ENCODE data around the gene CD3E.
"Not testable (repeated sequence)": the region's sequence is repeated elsewhere in the genome, so short reads cannot be mapped to it uniquely, and the experiment has no call there.

Gene CD3E

GRCh38 chr11:118291477-118292135 is 12.9 kb upstream of the CD3E start:
- Histone ChIP-seq H3K9me3 (ENCODE audit: control insufficient read depth, low read length) (no peaks in the 10 kb centered on the region), H3K27me3 (replicated peaks; ENCODE audit: control insufficient read depth, insufficient read depth, low read length) (peaks cover 6% of the 10 kb centered on the region), H3K9ac (ENCODE audit: low read length) (no peak overlapping the region), H3K36me3 (ENCODE audit: control insufficient read depth, insufficient read depth, low read length, severe bottlenecking) (no peaks in the 10 kb centered on the region), H3K4me3 (ENCODE audit: low read length) (no peak overlapping the region), H3K4me1 (ENCODE audit: control insufficient read depth, insufficient read depth, low read length) (no peaks in the 10 kb centered on the region)
- DNase-seq (ENCODE audit: low read depth): peak; percentile 27

DNA sequence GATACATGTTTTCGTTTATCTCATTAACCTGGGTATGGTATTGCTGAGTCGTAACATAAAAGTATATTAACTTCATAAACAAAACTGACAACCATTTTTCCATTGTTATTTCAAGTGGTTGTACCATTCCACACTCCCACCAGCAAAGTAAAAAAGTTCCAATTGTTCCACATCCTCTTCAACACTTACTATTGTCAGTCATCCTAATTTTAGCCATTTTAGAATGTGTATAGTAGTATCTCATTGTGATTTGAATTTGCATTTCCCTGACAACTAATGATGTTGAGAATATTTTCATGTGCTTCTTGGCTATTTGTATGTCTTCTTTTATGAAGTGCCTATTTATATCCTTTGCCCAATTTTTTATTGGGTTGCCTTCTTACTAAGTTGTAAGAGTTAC is 10.5 kb upstream of the CD3E start:
- no peak for DNase-seq (ENCODE audit: low read depth)
- Histone ChIP-seq H3K4me3 (ENCODE audit: low read length) (no peak overlapping the region), H3K27me3 (replicated peaks; ENCODE audit: control insufficient read depth, insufficient read depth, low read length) (peaks cover 6% of the 10 kb centered on the region)

GRCh38 chr11:118295199-118295598 is 9.3 kb upstream of the CD3E start:
- no peak for DNase-seq (ENCODE audit: low read depth)
- H3K9ac ChIP-seq (ENCODE audit: low read length): no peak overlapping the region
- H3K9me3 ChIP-seq (ENCODE audit: control insufficient read depth, low read length): no peaks in the 10 kb centered on the region

More for the DNA sequence above, 10.5 kb upstream of the CD3E start:
- no peaks in the 10 kb centered on the region for H3K9me3 ChIP-seq (ENCODE audit: control insufficient read depth, low read length)
- no peak overlapping the region for H3K9ac ChIP-seq (ENCODE audit: low read length)
- H3K4me1 ChIP-seq (ENCODE audit: control insufficient read depth, insufficient read depth, low read length): no peaks in the 10 kb centered on the region
- no peaks in the 10 kb centered on the region for H3K36me3 ChIP-seq (ENCODE audit: control insufficient read depth, insufficient read depth, low read length, severe bottlenecking)

DNA sequence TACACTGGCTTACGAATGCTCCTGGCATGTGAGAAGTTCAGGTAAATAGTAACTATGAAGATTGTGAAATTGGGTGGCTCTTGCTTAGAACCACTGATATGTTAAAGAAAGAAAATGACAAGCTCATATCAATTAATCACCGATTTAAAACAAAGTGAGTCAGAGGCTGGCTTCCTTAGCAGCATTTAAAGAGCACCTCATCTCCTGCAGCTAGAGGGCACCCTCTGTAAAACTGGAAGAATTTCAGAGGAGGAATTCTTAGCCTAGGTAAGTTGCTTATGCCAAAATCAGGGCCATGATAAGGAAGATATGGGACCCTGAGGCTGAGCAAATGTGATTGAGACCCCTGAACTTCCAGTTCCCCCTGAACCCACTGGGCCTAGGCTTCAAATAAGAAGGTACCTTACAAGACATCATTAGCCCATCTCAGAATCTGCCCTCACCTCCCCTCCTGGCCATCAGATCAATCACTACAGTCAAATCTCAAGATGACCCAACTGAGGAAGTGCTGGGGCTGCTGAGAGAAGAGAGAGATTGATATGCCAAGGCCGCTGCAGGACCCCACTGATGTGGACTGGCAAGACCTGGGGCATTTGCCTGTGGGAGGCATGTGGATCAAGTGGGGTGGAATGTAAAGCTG is 8.6 kb upstream of the CD3E start:
- H3K9me3 ChIP-seq (ENCODE audit: control insufficient read depth, low read length): no peaks in the 10 kb centered on the region
- no peak overlapping the region for H3K4me3 ChIP-seq (ENCODE audit: low read length)
- H3K4me1 ChIP-seq (ENCODE audit: control insufficient read depth, insufficient read depth, low read length): no peaks in the 10 kb centered on the region
- peak; percentile 15 for DNase-seq (ENCODE audit: low read depth)
- H3K9ac ChIP-seq (ENCODE audit: low read length): no peak overlapping the region
- H3K36me3 ChIP-seq (ENCODE audit: control insufficient read depth, insufficient read depth, low read length, severe bottlenecking): no peaks in the 10 kb centered on the region
- H3K27me3 ChIP-seq (replicated peaks; ENCODE audit: control insufficient read depth, insufficient read depth, low read length): peaks cover 15% of the 10 kb centered on the region

More at GRCh38 chr11:118295199-118295598, 9.3 kb upstream of the CD3E start:
- no peaks in the 10 kb centered on the region for H3K4me1 ChIP-seq (ENCODE audit: control insufficient read depth, insufficient read depth, low read length)
- no peaks in the 10 kb centered on the region for H3K36me3 ChIP-seq (ENCODE audit: control insufficient read depth, insufficient read depth, low read length, severe bottlenecking)
- H3K4me3 ChIP-seq (ENCODE audit: low read length): no peak overlapping the region
- H3K27me3 ChIP-seq (replicated peaks; ENCODE audit: control insufficient read depth, insufficient read depth, low read length): peaks cover 8% of the 10 kb centered on the region

DNA sequence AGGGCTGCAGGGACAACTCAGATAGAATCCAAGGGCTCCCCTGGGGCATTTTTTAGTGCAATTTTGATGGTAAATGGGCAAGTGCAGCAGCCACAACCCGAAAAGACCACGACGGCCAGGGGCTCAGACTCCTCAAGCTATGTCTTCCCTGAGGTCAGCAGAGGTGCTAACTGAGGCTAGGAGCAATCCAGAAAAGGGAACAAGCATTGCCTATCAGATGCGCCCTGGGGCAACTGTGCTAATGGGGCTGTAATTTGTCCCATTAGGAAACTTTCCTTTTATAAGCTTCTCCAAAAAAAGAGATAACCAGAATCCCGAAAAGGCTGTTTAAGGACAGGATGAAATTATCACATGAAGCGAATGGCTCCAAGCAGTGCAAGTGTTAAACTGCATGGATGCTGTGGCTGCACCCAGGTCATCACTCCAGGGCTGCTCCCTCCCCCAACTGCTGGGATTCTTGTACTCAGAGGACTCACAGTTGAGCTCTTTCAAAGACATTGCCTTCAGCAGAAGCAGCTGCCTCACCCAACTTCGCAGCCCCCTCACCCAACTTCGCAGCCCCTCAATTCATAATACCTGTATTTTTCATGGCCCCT is 2.8 kb upstream of the CD3E start:
- no peaks in the 10 kb centered on the region for H3K4me1 ChIP-seq (ENCODE audit: control insufficient read depth, insufficient read depth, low read length)
- H3K9ac ChIP-seq (ENCODE audit: low read length): no peak overlapping the region
- no peaks in the 10 kb centered on the region for H3K36me3 ChIP-seq (ENCODE audit: control insufficient read depth, insufficient read depth, low read length, severe bottlenecking)
- no peak for DNase-seq (ENCODE audit: low read depth)
- H3K9me3 ChIP-seq (ENCODE audit: control insufficient read depth, low read length): no peaks in the 10 kb centered on the region
- peaks cover 32% of the 10 kb centered on the region for H3K27me3 ChIP-seq (replicated peaks; ENCODE audit: control insufficient read depth, insufficient read depth, low read length)
- H3K4me3 ChIP-seq (ENCODE audit: low read length): no peak overlapping the region

GRCh38 chr11:118304227-118304567 is 333 bp upstream of the CD3E start:
- DNase-seq (ENCODE audit: low read depth): no peak
- no peaks in the 10 kb centered on the region for H3K4me1 ChIP-seq (ENCODE audit: control insufficient read depth, insufficient read depth, low read length)
- peaks cover 37% of the 10 kb centered on the region for H3K27me3 ChIP-seq (replicated peaks; ENCODE audit: control insufficient read depth, insufficient read depth, low read length)
- H3K9ac ChIP-seq (ENCODE audit: low read length): no peak overlapping the region
- H3K9me3 ChIP-seq (ENCODE audit: control insufficient read depth, low read length): no peaks in the 10 kb centered on the region
- no peaks in the 10 kb centered on the region for H3K36me3 ChIP-seq (ENCODE audit: control insufficient read depth, insufficient read depth, low read length, severe bottlenecking)
- H3K4me3 ChIP-seq (ENCODE audit: low read length): no peak overlapping the region

GRCh38 chr11:118305726-118306125 is 1.2 kb downstream of the CD3E start:
- DNase-seq (ENCODE audit: low read depth): no peak
- Histone ChIP-seq H3K4me3 (ENCODE audit: low read length) (no peak overlapping the region), H3K27me3 (replicated peaks; ENCODE audit: control insufficient read depth, insufficient read depth, low read length) (peaks cover 30% of the 10 kb centered on the region), H3K36me3 (ENCODE audit: control insufficient read depth, insufficient read depth, low read length, severe bottlenecking) (no peaks in the 10 kb centered on the region), H3K9ac (ENCODE audit: low read length) (no peak overlapping the region), H3K4me1 (ENCODE audit: control insufficient read depth, insufficient read depth, low read length) (no peaks in the 10 kb centered on the region), H3K9me3 (ENCODE audit: control insufficient read depth, low read length) (no peaks in the 10 kb centered on the region)

DNA sequence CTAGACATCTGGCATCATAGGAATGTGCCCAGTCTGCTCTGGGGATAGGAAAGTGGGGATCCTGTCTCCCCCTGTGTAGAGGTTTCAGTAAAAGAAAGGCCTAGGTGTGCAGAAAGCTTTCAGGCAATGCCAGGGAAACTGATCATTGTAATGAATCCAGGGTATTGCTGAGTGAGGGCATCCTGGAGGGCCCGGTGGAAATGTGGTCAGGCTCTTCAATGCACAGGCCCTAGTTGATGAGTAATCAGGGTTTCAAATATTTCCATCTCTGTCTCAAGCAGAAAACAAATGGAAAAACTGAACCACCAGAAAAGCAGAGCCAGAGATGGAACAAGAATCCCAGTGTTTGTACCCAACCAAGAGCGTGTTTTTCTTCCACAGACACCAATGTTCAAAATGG is 2.0 kb downstream of the CD3E start:
- Histone ChIP-seq H3K4me1 (ENCODE audit: control insufficient read depth, insufficient read depth, low read length) (no peaks in the 10 kb centered on the region), H3K27me3 (replicated peaks; ENCODE audit: control insufficient read depth, insufficient read depth, low read length) (peaks cover 30% of the 10 kb centered on the region), H3K9me3 (ENCODE audit: control insufficient read depth, low read length) (no peaks in the 10 kb centered on the region), H3K9ac (ENCODE audit: low read length) (no peak overlapping the region), H3K36me3 (ENCODE audit: control insufficient read depth, insufficient read depth, low read length, severe bottlenecking) (no peaks in the 10 kb centered on the region), H3K4me3 (ENCODE audit: low read length) (no peak overlapping the region)
- no peak for DNase-seq (ENCODE audit: low read depth)

GRCh38 chr11:118308995-118309528 is 4.5 kb downstream of the CD3E start:
- peaks cover 33% of the 10 kb centered on the region for H3K27me3 ChIP-seq (replicated peaks; ENCODE audit: control insufficient read depth, insufficient read depth, low read length)
- not testable (repeated sequence) for H3K4me1 ChIP-seq (ENCODE audit: control insufficient read depth, insufficient read depth, low read length); H3K9ac ChIP-seq (ENCODE audit: low read length); H3K9me3 ChIP-seq (ENCODE audit: control insufficient read depth, low read length); DNase-seq (ENCODE audit: low read depth); H3K36me3 ChIP-seq (ENCODE audit: control insufficient read depth, insufficient read depth, low read length, severe bottlenecking); H3K4me3 ChIP-seq (ENCODE audit: low read length)

- Histone ChIP-seq H3K27me3 (replicated peaks; ENCODE audit: control insufficient read depth, insufficient read depth, low read length) (peaks cover 41% of the 10 kb centered on the region), H3K36me3 (ENCODE audit: control insufficient read depth, insufficient read depth, low read length, severe bottlenecking) (no peaks in the 10 kb centered on the region), H3K4me1 (ENCODE audit: control insufficient read depth, insufficient read depth, low read length) (peaks cover 6% of the 10 kb centered on the region), H3K9me3 (ENCODE audit: control insufficient read depth, low read length) (no peaks in the 10 kb centered on the region), H3K9ac (ENCODE audit: low read length) (no peak overlapping the region), H3K4me3 (ENCODE audit: low read length) (no peak overlapping the region)
- DNase-seq (ENCODE audit: low read depth): no peak
Measured at GRCh38 chr11:118310271-118310670, 5.7 kb downstream of the CD3E start.

- no peak for DNase-seq (ENCODE audit: low read depth)
- Histone ChIP-seq H3K4me3 (ENCODE audit: low read length) (no peak overlapping the region), H3K9me3 (ENCODE audit: control insufficient read depth, low read length) (no peaks in the 10 kb centered on the region), H3K36me3 (ENCODE audit: control insufficient read depth, insufficient read depth, low read length, severe bottlenecking) (no peaks in the 10 kb centered on the region), H3K9ac (ENCODE audit: low read length) (no peak overlapping the region), H3K4me1 (ENCODE audit: control insufficient read depth, insufficient read depth, low read length) (peaks cover 6% of the 10 kb centered on the region), H3K27me3 (replicated peaks; ENCODE audit: control insufficient read depth, insufficient read depth, low read length) (peaks cover 42% of the 10 kb centered on the region)
Measured at GRCh38 chr11:118310781-118311485, 6.4 kb downstream of the CD3E start.
